ENCODE results near the gene ITGB1BP1. TPM values are rescaled to one million over a fixed set of nuclear protein-coding genes. Genes with fewer than 3 reads are reported as not detected.
A peak's percentile ranks its signal among the peaks of the same experiment; 100 is the strongest.

Gene ITGB1BP1
- total and polyA plus RNA-seq, 10 of the 15 experiments (the other 5 are each of a cell fraction or from before 2014, with no cell fraction given) = 50.2 to 273 (median 97.2) TPM

DNA sequence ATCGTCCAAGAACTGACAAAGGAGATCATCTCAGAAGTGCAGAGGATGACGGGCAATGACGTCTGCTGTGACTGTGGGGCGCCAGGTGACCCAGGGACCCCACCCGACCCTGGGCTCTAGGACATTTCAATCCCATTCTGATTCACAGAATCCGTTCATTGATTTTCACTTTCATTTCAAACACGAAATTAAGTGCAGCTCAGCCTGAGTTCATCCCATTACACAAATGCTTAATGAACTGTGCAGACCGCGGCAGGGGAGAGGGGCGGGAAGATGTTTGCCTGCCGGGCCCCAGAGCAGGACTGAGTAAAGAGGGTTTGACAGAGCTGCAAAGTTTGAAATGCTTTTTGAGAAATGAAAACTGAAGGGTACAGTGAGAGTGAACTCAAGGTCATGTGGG, 67.1 kb downstream of the ITGB1BP1 start:
- no peak overlapping the region for H2AFZ ChIP-seq (ENCODE audit: control insufficient read depth, low read depth, low read length)
- ATAC-seq (no peak), DNase-seq (ENCODE audit: low read depth, low spot score) (no peak), FAIRE-seq (no peak)
- H3K4me1 ChIP-seq (ENCODE audit: control insufficient read depth, insufficient read depth, low read length) = no peaks in the 10 kb centered on the region
- intact Hi-C loops (cut with micrococcal nuclease; ENCODE audit: unreplicated experiment) = no loop called here
- in situ Hi-C loops (cut with MboI) = no loop called here
- SMC1A ChIA-PET (ENCODE audit: uncharacterized antibody, unreplicated experiment) = no interaction called here
- no peaks in the 10 kb centered on the region for H3K36me3 ChIP-seq (ENCODE audit: control insufficient read depth in 2 of 2, insufficient read depth in 2 of 2, low read length in 1 of 2)
- TF ChIP-seq EP300 (IDR thresholded peaks at IDR 0.05; ENCODE audit: borderline replicate concordance in 1 of 2, control insufficient read depth in 1 of 2, low read depth in 2 of 2, low read length in 2 of 2) = no peak
- no peak for TF ChIP-seq TARDBP (IDR thresholded peaks at IDR 0.05; ENCODE audit: borderline replicate concordance)
- TF ChIP-seq, protein P1, sequence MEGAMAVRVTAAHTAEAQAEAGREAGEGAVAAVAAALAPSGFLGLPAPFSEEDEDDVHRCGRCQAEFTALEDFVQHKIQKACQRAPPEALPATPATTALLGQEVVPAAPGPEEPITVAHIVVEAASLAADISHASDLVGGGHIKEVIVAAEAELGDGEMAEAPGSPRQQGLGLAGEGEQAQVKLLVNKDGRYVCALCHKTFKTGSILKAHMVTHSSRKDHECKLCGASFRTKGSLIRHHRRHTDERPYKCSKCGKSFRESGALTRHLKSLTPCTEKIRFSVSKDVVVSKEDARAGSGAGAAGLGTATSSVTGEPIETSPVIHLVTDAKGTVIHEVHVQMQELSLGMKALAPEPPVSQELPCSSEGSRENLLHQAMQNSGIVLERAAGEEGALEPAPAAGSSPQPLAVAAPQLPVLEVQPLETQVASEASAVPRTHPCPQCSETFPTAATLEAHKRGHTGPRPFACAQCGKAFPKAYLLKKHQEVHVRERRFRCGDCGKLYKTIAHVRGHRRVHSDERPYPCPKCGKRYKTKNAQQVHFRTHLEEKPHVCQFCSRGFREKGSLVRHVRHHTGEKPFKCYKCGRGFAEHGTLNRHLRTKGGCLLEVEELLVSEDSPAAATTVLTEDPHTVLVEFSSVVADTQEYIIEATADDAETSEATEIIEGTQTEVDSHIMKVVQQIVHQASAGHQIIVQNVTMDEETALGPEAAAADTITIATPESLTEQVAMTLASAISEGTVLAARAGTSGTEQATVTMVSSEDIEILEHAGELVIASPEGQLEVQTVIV (IDR thresholded peaks at IDR 0.05; ENCODE audit: borderline replicate concordance, partially characterized antibody) = no peak
- TF ChIP-seq, protein P2, sequence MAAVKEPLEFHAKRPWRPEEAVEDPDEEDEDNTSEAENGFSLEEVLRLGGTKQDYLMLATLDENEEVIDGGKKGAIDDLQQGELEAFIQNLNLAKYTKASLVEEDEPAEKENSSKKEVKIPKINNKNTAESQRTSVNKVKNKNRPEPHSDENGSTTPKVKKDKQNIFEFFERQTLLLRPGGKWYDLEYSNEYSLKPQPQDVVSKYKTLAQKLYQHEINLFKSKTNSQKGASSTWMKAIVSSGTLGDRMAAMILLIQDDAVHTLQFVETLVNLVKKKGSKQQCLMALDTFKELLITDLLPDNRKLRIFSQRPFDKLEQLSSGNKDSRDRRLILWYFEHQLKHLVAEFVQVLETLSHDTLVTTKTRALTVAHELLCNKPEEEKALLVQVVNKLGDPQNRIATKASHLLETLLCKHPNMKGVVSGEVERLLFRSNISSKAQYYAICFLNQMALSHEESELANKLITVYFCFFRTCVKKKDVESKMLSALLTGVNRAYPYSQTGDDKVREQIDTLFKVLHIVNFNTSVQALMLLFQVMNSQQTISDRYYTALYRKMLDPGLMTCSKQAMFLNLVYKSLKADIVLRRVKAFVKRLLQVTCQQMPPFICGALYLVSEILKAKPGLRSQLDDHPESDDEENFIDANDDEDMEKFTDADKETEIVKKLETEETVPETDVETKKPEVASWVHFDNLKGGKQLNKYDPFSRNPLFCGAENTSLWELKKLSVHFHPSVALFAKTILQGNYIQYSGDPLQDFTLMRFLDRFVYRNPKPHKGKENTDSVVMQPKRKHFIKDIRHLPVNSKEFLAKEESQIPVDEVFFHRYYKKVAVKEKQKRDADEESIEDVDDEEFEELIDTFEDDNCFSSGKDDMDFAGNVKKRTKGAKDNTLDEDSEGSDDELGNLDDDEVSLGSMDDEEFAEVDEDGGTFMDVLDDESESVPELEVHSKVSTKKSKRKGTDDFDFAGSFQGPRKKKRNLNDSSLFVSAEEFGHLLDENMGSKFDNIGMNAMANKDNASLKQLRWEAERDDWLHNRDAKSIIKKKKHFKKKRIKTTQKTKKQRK (IDR thresholded peaks at IDR 0.05; ENCODE audit: low read depth, low read length) = no peak
- TF ChIP-seq EZH2 (IDR thresholded peaks at IDR 0.05; ENCODE audit: borderline replicate concordance, control insufficient read depth, low read depth, low read length) = no peak
- TF ChIP-seq SRF (IDR thresholded peaks at IDR 0.05; ENCODE audit: low read depth in 2 of 2, low read length in 2 of 2) = no peak
- TF ChIP-seq CEBPB (IDR thresholded peaks at IDR 0.05; ENCODE audit: borderline replicate concordance in 1 of 2, low read depth in 2 of 2, low read length in 2 of 2) = no peak
- TF ChIP-seq PML (IDR thresholded peaks at IDR 0.05; ENCODE audit: low read length) = no peak
- TF ChIP-seq, protein P3, sequence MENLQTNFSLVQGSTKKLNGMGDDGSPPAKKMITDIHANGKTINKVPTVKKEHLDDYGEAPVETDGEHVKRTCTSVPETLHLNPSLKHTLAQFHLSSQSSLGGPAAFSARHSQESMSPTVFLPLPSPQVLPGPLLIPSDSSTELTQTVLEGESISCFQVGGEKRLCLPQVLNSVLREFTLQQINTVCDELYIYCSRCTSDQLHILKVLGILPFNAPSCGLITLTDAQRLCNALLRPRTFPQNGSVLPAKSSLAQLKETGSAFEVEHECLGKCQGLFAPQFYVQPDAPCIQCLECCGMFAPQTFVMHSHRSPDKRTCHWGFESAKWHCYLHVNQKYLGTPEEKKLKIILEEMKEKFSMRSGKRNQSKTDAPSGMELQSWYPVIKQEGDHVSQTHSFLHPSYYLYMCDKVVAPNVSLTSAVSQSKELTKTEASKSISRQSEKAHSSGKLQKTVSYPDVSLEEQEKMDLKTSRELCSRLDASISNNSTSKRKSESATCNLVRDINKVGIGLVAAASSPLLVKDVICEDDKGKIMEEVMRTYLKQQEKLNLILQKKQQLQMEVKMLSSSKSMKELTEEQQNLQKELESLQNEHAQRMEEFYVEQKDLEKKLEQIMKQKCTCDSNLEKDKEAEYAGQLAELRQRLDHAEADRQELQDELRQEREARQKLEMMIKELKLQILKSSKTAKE (IDR thresholded peaks at IDR 0.05; ENCODE audit: low read depth, poor library complexity, severe bottlenecking) = no peak
- TF ChIP-seq DPF2 (IDR thresholded peaks at IDR 0.05) = no peak
- TF ChIP-seq RCOR1 (conservative IDR thresholded peaks at IDR 0.05; ENCODE audit: low read depth, low read length) = no peak
- no peak for TF ChIP-seq PAX5 (IDR thresholded peaks at IDR 0.05; ENCODE audit: borderline replicate concordance, low read depth, low read length)
- TF ChIP-seq CBFB (IDR thresholded peaks at IDR 0.05; ENCODE audit: low read depth) = no peak
- TF ChIP-seq MXI1 (IDR thresholded peaks at IDR 0.05; ENCODE audit: low read depth, low read length) = no peak
- TF ChIP-seq ETV6 (conservative IDR thresholded peaks at IDR 0.05 in 1 of 2, IDR thresholded peaks at IDR 0.05 in 1 of 2; ENCODE audit: borderline replicate concordance in 1 of 2, low read depth in 1 of 2) = no peak
- H3K9ac ChIP-seq (ENCODE audit: control insufficient read depth, insufficient read depth, low read length) = no peak overlapping the region
- BruUV-seq (replicated peaks) = no TSS peak
- H3K4me3 ChIP-seq = no peak overlapping the region
- CTCF ChIA-PET = interaction anchor here (1.1 kb wide), 1 partner anchor 10 kb away, joined by 5 read pairs; no protein-coding TSS in a partner anchor
- no peak overlapping the region for H3K27ac ChIP-seq (ENCODE audit: control insufficient read depth, insufficient read depth)
- H3K9me3 ChIP-seq (replicated peaks; ENCODE audit: control insufficient read depth, insufficient read depth, low read length) = no peaks in the 10 kb centered on the region
- H4K20me1 ChIP-seq (ENCODE audit: control insufficient read depth, insufficient read depth) = no peaks in the 10 kb centered on the region
- H3K4me2 ChIP-seq (ENCODE audit: control insufficient read depth, insufficient read depth) = 0 out of 2 replicates have a peak overlapping the region, but pooled peaks have one; percentile 27
- peaks cover 2 to 14% of the 10 kb centered on the region in 2 experiments; a peak in 3 of 4 replicates for H3K27me3 ChIP-seq (replicated peaks in 1 of 2; ENCODE audit: control insufficient read depth in 2 of 2, insufficient read depth in 2 of 2, low read length in 1 of 2)
- WGBS (ENCODE audit: insufficient coverage, insufficient replicate concordance, low lambda C conversion rate, missing lambda C conversion rate) = 21% methylated on average over 11 of the region's 11 CpGs
- RAD21 ChIA-PET (ENCODE audit: unreplicated experiment) = no interaction called here
- H3K79me2 ChIP-seq (ENCODE audit: control insufficient read depth, insufficient read depth, low read length) = no peaks in the 10 kb centered on the region
- POLR2A ChIA-PET = no interaction called here

Data from GM12878 (cell line).